Measurements from ENCODE around the gene DUSP21.

The DUSP21 gene

DNA sequence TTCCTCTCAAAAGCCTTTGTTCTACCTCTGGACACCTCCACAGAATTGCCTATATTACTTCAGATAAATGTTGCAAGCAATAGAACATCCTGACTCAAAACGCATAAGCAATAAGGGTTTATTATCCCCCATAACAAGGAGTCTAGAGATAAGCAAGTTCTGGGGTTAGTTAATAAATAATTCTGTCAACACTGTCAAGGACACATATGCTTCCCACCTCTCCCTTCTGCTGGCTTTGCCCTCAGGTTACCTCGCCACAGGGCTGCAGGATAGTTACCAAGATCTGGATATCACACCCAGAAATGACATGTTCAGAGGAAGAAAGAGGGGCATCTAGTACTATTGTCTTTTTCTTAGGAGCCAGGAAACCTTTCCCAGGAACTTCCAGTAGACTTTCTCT is 14.0 kb upstream of the DUSP21 start:
- TF ChIP-seq ESRRG (CRISPR knock-in tag; IDR thresholded peaks at IDR 0.05) (no peak), PPARA (CRISPR knock-in tag; IDR thresholded peaks at IDR 0.05; ENCODE audit: borderline replicate concordance) (no peak), TCF4 (CRISPR knock-in tag; IDR thresholded peaks at IDR 0.05; ENCODE audit: borderline replicate concordance) (no peak)
- no peak for ATAC-seq

DNA sequence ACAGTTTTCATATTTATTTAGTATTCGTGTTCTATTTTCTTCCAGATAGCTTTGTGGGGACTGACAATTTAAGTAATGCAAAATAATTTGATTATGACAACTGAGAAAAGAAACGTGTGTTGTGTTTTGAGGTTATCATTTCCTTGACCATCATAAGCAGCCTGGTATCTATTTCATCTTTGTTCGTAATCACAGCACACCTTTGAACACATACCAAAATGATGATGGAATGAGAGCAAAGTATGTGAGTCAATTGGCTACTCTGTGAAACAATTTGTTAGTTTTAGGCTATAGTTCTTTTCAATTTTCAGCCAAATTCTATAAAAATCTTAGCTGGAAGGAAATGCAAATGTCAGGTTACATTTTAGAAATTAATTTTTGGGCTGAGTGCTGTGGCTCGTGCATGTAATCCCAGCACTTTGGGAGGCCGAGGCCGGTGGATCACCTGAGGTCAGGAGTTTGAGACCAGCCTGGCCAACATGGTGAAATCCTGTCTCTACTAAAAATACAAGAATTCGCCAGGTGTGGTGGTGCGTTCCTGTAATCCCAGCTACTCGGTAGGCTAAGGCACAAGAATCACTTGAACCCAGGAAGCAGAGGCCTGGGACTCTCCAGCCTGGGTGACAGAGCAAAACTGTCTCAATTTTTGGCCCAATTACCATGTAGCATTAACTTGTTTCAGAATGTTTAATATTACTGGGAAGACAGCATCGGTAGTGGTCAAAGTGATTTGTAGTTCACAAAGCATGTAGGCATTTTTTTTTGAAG is 1.1 kb upstream of the DUSP21 start:
- no peak for ATAC-seq

DNA sequence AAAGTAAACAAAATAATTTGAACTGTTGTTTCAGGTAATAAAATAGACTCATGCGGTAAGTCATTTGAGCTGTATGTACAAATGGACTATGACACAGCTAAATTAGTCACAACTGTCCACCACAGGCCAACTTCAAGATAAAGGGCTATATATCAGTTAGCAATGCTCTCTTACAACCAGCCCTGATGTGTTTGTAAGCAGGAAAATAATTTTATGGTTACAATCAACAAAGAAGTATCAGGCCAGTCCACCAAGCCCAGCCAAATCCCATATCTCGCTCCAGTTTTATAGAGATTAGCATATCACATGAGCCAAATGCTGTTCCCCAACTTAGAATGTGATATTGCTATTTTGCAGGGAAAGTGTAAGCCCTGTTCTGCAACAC is 511 bp upstream of the DUSP21 start:
- TF ChIP-seq BACH2 (CRISPR knock-in tag; IDR thresholded peaks at IDR 0.05; ENCODE audit: borderline replicate concordance) (no peak), ESRRG (CRISPR knock-in tag; IDR thresholded peaks at IDR 0.05) (no peak), ZFP30 (CRISPR knock-in tag; IDR thresholded peaks at IDR 0.05) (no peak), ZFP3 (CRISPR knock-in tag; IDR thresholded peaks at IDR 0.05) (no peak), PPARA (CRISPR knock-in tag; IDR thresholded peaks at IDR 0.05; ENCODE audit: borderline replicate concordance) (no peak), CSDC2 (CRISPR knock-in tag; IDR thresholded peaks at IDR 0.05) (no peak), ISL1 (CRISPR knock-in tag; IDR thresholded peaks at IDR 0.05) (no peak), ZNF8 (CRISPR knock-in tag; IDR thresholded peaks at IDR 0.05) (no peak), ZC3H10 (CRISPR knock-in tag; IDR thresholded peaks at IDR 0.05) (no peak)
- TF ChIP-seq, protein P1, sequence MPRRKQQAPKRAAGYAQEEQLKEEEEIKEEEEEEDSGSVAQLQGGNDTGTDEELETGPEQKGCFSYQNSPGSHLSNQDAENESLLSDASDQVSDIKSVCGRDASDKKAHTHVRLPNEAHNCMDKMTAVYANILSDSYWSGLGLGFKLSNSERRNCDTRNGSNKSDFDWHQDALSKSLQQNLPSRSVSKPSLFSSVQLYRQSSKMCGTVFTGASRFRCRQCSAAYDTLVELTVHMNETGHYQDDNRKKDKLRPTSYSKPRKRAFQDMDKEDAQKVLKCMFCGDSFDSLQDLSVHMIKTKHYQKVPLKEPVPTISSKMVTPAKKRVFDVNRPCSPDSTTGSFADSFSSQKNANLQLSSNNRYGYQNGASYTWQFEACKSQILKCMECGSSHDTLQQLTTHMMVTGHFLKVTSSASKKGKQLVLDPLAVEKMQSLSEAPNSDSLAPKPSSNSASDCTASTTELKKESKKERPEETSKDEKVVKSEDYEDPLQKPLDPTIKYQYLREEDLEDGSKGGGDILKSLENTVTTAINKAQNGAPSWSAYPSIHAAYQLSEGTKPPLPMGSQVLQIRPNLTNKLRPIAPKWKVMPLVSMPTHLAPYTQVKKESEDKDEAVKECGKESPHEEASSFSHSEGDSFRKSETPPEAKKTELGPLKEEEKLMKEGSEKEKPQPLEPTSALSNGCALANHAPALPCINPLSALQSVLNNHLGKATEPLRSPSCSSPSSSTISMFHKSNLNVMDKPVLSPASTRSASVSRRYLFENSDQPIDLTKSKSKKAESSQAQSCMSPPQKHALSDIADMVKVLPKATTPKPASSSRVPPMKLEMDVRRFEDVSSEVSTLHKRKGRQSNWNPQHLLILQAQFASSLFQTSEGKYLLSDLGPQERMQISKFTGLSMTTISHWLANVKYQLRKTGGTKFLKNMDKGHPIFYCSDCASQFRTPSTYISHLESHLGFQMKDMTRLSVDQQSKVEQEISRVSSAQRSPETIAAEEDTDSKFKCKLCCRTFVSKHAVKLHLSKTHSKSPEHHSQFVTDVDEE (CRISPR knock-in tag; IDR thresholded peaks at IDR 0.05): no peak

More for the DNA sequence above, 1.1 kb upstream of the DUSP21 start:
- TF ChIP-seq, protein P2, sequence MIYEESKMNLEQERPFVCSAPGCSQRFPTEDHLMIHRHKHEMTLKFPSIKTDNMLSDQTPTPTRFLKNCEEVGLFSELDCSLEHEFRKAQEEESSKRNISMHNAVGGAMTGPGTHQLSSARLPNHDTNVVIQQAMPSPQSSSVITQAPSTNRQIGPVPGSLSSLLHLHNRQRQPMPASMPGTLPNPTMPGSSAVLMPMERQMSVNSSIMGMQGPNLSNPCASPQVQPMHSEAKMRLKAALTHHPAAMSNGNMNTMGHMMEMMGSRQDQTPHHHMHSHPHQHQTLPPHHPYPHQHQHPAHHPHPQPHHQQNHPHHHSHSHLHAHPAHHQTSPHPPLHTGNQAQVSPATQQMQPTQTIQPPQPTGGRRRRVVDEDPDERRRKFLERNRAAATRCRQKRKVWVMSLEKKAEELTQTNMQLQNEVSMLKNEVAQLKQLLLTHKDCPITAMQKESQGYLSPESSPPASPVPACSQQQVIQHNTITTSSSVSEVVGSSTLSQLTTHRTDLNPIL (CRISPR knock-in tag; IDR thresholded peaks at IDR 0.05; ENCODE audit: low read depth): no peak
- no peak for TF ChIP-seq CSDC2 (CRISPR knock-in tag; IDR thresholded peaks at IDR 0.05)
- no peak for TF ChIP-seq TCF4 (CRISPR knock-in tag; IDR thresholded peaks at IDR 0.05; ENCODE audit: borderline replicate concordance)
- no peak for TF ChIP-seq RARB (CRISPR knock-in tag; IDR thresholded peaks at IDR 0.05)
- TF ChIP-seq, protein P3, sequence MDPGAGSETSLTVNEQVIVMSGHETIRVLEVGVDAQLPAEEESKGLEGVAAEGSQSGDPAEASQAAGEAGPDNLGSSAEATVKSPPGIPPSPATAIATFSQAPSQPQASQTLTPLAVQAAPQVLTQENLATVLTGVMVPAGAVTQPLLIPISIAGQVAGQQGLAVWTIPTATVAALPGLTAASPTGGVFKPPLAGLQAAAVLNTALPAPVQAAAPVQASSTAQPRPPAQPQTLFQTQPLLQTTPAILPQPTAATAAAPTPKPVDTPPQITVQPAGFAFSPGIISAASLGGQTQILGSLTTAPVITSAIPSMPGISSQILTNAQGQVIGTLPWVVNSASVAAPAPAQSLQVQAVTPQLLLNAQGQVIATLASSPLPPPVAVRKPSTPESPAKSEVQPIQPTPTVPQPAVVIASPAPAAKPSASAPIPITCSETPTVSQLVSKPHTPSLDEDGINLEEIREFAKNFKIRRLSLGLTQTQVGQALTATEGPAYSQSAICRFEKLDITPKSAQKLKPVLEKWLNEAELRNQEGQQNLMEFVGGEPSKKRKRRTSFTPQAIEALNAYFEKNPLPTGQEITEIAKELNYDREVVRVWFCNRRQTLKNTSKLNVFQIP (CRISPR knock-in tag; IDR thresholded peaks at IDR 0.05; ENCODE audit: borderline replicate concordance, low read depth): no peak
- no peak for TF ChIP-seq BACH2 (CRISPR knock-in tag; IDR thresholded peaks at IDR 0.05; ENCODE audit: borderline replicate concordance)
- TF ChIP-seq OSR1 (CRISPR knock-in tag; IDR thresholded peaks at IDR 0.05): no peak
- no peak for TF ChIP-seq ZFP30 (CRISPR knock-in tag; IDR thresholded peaks at IDR 0.05)
- TF ChIP-seq ZNF8 (CRISPR knock-in tag; IDR thresholded peaks at IDR 0.05): no peak
- TF ChIP-seq, protein P4, sequence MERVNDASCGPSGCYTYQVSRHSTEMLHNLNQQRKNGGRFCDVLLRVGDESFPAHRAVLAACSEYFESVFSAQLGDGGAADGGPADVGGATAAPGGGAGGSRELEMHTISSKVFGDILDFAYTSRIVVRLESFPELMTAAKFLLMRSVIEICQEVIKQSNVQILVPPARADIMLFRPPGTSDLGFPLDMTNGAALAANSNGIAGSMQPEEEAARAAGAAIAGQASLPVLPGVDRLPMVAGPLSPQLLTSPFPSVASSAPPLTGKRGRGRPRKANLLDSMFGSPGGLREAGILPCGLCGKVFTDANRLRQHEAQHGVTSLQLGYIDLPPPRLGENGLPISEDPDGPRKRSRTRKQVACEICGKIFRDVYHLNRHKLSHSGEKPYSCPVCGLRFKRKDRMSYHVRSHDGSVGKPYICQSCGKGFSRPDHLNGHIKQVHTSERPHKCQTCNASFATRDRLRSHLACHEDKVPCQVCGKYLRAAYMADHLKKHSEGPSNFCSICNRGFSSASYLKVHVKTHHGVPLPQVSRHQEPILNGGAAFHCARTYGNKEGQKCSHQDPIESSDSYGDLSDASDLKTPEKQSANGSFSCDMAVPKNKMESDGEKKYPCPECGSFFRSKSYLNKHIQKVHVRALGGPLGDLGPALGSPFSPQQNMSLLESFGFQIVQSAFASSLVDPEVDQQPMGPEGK (CRISPR knock-in tag; IDR thresholded peaks at IDR 0.05; ENCODE audit: borderline replicate concordance): no peak
- no peak for TF ChIP-seq ARNTL (CRISPR knock-in tag; IDR thresholded peaks at IDR 0.05; ENCODE audit: borderline replicate concordance, low read depth)
- no peak for TF ChIP-seq ZNF70 (CRISPR knock-in tag; IDR thresholded peaks at IDR 0.05)
- TF ChIP-seq SNAI2 (CRISPR knock-in tag; IDR thresholded peaks at IDR 0.05): no peak
- no peak for TF ChIP-seq ZFP3 (CRISPR knock-in tag; IDR thresholded peaks at IDR 0.05)
- TF ChIP-seq, protein P5, sequence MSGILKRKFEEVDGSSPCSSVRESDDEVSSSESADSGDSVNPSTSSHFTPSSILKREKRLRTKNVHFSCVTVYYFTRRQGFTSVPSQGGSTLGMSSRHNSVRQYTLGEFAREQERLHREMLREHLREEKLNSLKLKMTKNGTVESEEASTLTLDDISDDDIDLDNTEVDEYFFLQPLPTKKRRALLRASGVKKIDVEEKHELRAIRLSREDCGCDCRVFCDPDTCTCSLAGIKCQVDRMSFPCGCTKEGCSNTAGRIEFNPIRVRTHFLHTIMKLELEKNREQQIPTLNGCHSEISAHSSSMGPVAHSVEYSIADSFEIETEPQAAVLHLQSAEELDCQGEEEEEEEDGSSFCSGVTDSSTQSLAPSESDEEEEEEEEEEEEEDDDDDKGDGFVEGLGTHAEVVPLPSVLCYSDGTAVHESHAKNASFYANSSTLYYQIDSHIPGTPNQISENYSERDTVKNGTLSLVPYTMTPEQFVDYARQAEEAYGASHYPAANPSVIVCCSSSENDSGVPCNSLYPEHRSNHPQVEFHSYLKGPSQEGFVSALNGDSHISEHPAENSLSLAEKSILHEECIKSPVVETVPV (CRISPR knock-in tag; IDR thresholded peaks at IDR 0.05): no peak
- no peak for TF ChIP-seq PPARA (CRISPR knock-in tag; IDR thresholded peaks at IDR 0.05; ENCODE audit: borderline replicate concordance)
- no peak for TF ChIP-seq ZC3H10 (CRISPR knock-in tag; IDR thresholded peaks at IDR 0.05)
- no peak for TF ChIP-seq ZNF565 (CRISPR knock-in tag; conservative IDR thresholded peaks at IDR 0.05; ENCODE audit: low read depth)
- no peak for TF ChIP-seq GLIS3 (CRISPR knock-in tag; IDR thresholded peaks at IDR 0.05)
- no peak for TF ChIP-seq ISL1 (CRISPR knock-in tag; IDR thresholded peaks at IDR 0.05)

More for the DNA sequence above, 511 bp upstream of the DUSP21 start:
- ATAC-seq: no peak
